Calu3 (cell line): Measurements from ENCODE around the gene HK1. TPM values are rescaled to one million over a fixed set of nuclear protein-coding genes. Genes with fewer than 3 reads are reported as not detected.
"Not testable (repeated sequence)": the region's sequence is repeated elsewhere in the genome, so short reads cannot be mapped to it uniquely, and the experiment has no call there.

Source experiments
- BruUV-seq: library from RNA; stranded (reverse); fragments of 400-500 nt; replicated peaks from 2 replicates; lab custom pipeline; 2021; lab: Mats Ljungman, UMichigan
- CTCF ChIA-PET: fragments of 300-600 bp; sonication (Branson Sonifier 250); formaldehyde crosslinking; loops from one replicate; lab custom pipeline; 2022; ENCODE audit warnings: antibody characterized with exemption; lab: Charles Lee
- DNase-seq: peaks from one replicate; pipeline ENCODE4 v3.0.0; 2022
- H3K27ac Mint-ChIP-seq: one replicate; pipeline ENCODE4 v1.8.0; 2022; ENCODE audit warnings: mixed read lengths; ENCODE audit not compliant: unreplicated experiment
- H3K27me3 Mint-ChIP-seq: one replicate; pipeline ENCODE4 v1.8.0; 2022; ENCODE audit warnings: mixed read lengths; ENCODE audit not compliant: unreplicated experiment
- H3K36me3 Mint-ChIP-seq: one replicate; pipeline ENCODE4 v1.8.0; 2022; ENCODE audit warnings: mild to moderate bottlenecking, moderate library complexity, mixed read lengths; ENCODE audit not compliant: insufficient read depth, unreplicated experiment
- H3K4me1 Mint-ChIP-seq: one replicate; pipeline ENCODE4 v1.8.0; 2022; ENCODE audit warnings: mild to moderate bottlenecking, low read depth, mixed read lengths; ENCODE audit not compliant: unreplicated experiment
- H3K4me3 Mint-ChIP-seq: one replicate; pipeline ENCODE4 v1.8.0; 2022; ENCODE audit warnings: mild to moderate bottlenecking, low read depth, moderate library complexity, mixed read lengths; ENCODE audit not compliant: unreplicated experiment
- H3K9me3 Mint-ChIP-seq: one replicate; pipeline ENCODE4 v1.8.0; 2022; ENCODE audit warnings: low read depth, mixed read lengths; ENCODE audit not compliant: unreplicated experiment
- CTCF ChIP-seq: fragments of 200-600 bp; IDR thresholded peaks from one replicate; pipeline ENCODE4 v1.8.0; 2022; ENCODE audit warnings: antibody characterized with exemption; ENCODE audit not compliant: unreplicated experiment
- intact Hi-C: fragments of 100-400 bp; cut with micrococcal nuclease; formaldehyde crosslinking; loops from one replicate; pipeline ENCODE4 v1.10.0; 2022; ENCODE audit not compliant: unreplicated experiment
- total RNA-seq: library from RNA; stranded (reverse); gene quantifications from 2 replicates; pipeline ENCODE4 v1.2.3, GENCODE V29; 2022

Gene HK1
- total RNA-seq, 1 experiment from 2014 or later: 58.8 TPM

- Mint-ChIP-seq H3K27ac (no peak overlapping the region), H3K4me3 (no peak overlapping the region), H3K9me3 (no peaks in the 10 kb centered on the region), H3K27me3 (no peaks in the 10 kb centered on the region), H3K4me1 (no peaks in the 10 kb centered on the region), H3K36me3 (peaks cover 45% of the 10 kb centered on the region)
- intact Hi-C loops: no loop called here
- no TSS peak for BruUV-seq
- no peak for TF ChIP-seq CTCF
- DNase-seq: no peak
- CTCF ChIA-PET: no interaction called here
Measured at GRCh38 chr10:69281507-69282413, 3.5 kb downstream of the HK1 start.

- H3K36me3 Mint-ChIP-seq: peaks cover 23% of the 10 kb centered on the region
- BruUV-seq, H3K27me3 Mint-ChIP-seq, H3K4me1 Mint-ChIP-seq, H3K27ac Mint-ChIP-seq, intact Hi-C loops, DNase-seq, H3K9me3 Mint-ChIP-seq, H3K4me3 Mint-ChIP-seq: not testable (repeated sequence)
- CTCF ChIA-PET: interaction anchor here (0.7 kb wide), 1 partner anchor 1551 kb away, joined by 4 read pairs; no protein-coding TSS in a partner anchor
Measured at GRCh38 chr10:69284402-69284801, 6.1 kb downstream of the HK1 start.

GRCh38 chr10:69285699-69286098 is 7.4 kb downstream of the HK1 start:
- Mint-ChIP-seq H3K27ac (no peak overlapping the region), H3K36me3 (peaks cover 21% of the 10 kb centered on the region), H3K27me3 (no peaks in the 10 kb centered on the region), H3K4me1 (no peaks in the 10 kb centered on the region), H3K9me3 (no peaks in the 10 kb centered on the region), H3K4me3 (no peak overlapping the region)
- no peak for DNase-seq
- no peak for TF ChIP-seq CTCF
- BruUV-seq: no TSS peak
- intact Hi-C loops: no loop called here
- CTCF ChIA-PET: no interaction called here

- Mint-ChIP-seq H3K36me3 (peaks cover 23% of the 10 kb centered on the region), H3K9me3 (no peaks in the 10 kb centered on the region), H3K27me3 (no peaks in the 10 kb centered on the region), H3K27ac (no peak overlapping the region), H3K4me1 (no peaks in the 10 kb centered on the region), H3K4me3 (no peak overlapping the region)
- BruUV-seq: no TSS peak
- intact Hi-C loops: no loop called here
- no peak for TF ChIP-seq CTCF
- DNase-seq: no peak
- CTCF ChIA-PET: interaction anchor here (1.0 kb wide), 1 partner anchor 13 kb away, joined by 3 read pairs; no protein-coding TSS in a partner anchor
Measured at GRCh38 chr10:69287181-69287580, 8.9 kb downstream of the HK1 start.

- Mint-ChIP-seq H3K4me3 (no peak overlapping the region), H3K4me1 (no peaks in the 10 kb centered on the region), H3K9me3 (no peaks in the 10 kb centered on the region), H3K27me3 (no peaks in the 10 kb centered on the region), H3K36me3 (peaks cover 13% of the 10 kb centered on the region), H3K27ac (no peak overlapping the region)
- BruUV-seq: no TSS peak
- DNase-seq: no peak
- intact Hi-C loops: no loop called here
- CTCF ChIA-PET: no interaction called here
- TF ChIP-seq CTCF: no peak
Measured at GRCh38 chr10:69290993-69291392, 12.7 kb downstream of the HK1 start.
